Activated T-cell treated with anti-CD3 and anti-CD28 coated beads, Interleukin-2, amount 50 U/mL, for 48 hours (primary cell): ENCODE data around the gene DPP10.
"Not testable (repeated sequence)": the region's sequence is repeated elsewhere in the genome, so short reads cannot be mapped to it uniquely, and the experiment has no call there.

ENCODE experiments used
- DNase-seq, 2 experiments: peaks; one replicate each; pipeline ENCODE4 v3.0.0-alpha.2; 2020

Gene DPP10

GRCh38 chr2:114728372-114728771 lies 285.9 kb downstream of the DPP10 start:
- no peak for DNase-seq

DNA sequence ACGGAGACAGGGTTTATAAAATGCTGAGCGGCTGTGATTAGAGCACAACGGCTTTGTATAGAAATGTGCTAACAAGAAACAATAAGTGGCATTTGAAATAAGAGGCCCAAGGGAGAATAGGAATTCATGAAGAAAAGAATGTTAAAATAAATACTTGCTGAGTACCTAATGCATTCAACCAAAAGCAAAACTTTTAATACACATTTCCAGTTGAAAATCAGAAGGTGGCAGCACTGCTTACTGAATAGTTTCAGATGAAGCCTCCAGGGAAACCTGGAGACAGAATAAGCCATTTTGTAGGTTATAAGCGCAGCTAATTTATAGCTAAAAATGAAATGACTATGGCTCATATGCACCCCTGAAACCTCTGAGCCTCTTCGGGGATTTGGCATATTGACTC lies 286.6 kb downstream of the DPP10 start:
- no peak for DNase-seq

DNA sequence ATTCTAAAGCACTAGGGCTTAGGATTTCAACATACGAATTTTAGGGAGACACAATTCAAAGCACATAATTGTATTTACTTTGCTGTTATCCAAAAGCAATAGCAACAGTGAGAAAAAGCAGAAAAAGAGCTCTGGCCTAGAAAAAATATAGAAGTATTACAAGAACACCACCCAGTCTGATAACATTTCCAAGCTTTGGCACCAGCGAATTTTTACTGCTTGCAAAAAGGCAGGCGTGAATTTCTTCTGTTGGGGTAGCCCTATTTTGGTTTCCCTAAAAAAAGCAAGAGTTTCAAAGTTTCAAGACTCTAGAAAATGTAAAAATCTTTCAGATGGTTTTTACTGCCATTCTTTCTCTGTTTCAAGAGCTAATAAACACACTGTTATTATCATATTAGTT lies 292.7 kb downstream of the DPP10 start:
- DNase-seq, result no peak

- DNase-seq, result no peak
Observed at GRCh38 chr2:114742245-114742644, 299.8 kb downstream of the DPP10 start.

GRCh38 chr2:114745700-114746099 lies 303.3 kb downstream of the DPP10 start:
- DNase-seq, result no peak

- not testable (repeated sequence) for DNase-seq
Observed at GRCh38 chr2:114748175-114748574, 305.7 kb downstream of the DPP10 start.

DNA sequence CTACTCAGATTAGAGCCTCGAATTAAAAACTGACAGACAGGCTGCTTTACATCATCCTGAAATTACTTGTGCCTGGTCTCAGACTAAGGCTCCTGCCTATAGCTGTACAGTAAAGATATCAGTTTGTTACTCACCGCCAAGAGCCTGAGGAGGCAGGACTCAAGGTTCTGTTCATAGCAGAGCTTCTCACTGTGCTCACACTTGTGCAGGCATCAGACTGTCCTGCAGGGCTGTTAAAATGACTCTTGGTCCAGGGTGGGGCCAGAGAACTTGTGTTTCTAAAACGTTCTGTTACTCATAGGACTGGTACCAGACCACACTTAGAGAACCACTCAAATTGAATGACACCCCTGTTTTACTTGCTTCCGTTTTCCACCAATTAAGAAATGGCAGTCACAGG lies 310.0 kb downstream of the DPP10 start:
- DNase-seq, result no peak

DNA sequence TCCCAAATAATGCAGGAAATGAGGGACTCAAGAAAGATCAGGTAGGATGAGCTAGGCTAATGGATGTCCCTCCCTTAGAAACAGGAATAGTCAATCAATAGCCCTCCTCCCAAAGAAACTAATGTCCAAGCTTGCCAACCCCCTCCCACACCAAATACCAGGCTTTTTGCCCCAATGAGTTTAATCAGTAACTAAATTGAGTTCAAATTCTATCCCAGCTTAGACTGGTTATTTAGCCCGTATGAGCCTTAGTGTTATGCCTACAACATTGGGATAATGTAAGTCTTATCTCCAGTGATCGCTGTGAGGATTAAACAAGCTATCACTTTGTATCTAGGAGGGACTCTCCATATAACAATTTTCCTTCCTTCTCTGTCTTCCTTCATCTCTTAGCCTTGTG lies 310.7 kb downstream of the DPP10 start:
- DNase-seq, result no peak

DNA sequence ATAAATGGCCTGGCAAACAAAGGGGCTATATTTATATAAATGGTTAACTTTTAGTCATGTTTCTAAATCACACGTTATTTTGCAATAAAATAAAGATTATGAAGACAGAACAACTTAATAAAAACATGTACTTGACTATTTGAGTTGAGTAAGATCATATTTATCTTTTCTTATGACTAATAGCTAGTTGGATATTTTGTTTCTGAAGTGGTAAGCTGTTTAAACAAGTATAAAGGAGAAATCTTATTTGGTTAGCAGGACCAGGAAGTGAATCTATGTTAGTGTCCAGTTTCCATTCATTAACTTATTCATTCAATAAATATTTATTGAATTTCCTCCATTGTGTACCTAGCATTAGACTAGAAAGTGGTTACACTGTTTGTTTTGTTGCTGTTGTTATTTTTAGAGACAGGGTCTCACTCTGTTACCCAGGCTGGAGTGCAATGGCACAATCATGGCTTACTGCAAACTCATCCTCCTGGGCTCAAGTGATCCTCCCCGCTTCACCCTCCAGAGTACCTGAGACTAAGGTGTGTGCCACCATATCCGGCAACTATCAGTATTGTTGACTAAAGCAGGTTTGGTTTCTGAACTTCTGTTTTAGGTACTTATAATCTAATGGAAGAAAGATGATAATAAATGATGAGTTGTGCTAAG lies 312.6 kb downstream of the DPP10 start:
- no peak for DNase-seq

- DNase-seq, result no peak
Observed at GRCh38 chr2:114762376-114762775, 319.9 kb downstream of the DPP10 start.

- DNase-seq, result no peak
Observed at GRCh38 chr2:114762986-114763385, 320.5 kb downstream of the DPP10 start.

GRCh38 chr2:114769110-114769509 lies 326.7 kb downstream of the DPP10 start:
- DNase-seq, result no peak

DNA sequence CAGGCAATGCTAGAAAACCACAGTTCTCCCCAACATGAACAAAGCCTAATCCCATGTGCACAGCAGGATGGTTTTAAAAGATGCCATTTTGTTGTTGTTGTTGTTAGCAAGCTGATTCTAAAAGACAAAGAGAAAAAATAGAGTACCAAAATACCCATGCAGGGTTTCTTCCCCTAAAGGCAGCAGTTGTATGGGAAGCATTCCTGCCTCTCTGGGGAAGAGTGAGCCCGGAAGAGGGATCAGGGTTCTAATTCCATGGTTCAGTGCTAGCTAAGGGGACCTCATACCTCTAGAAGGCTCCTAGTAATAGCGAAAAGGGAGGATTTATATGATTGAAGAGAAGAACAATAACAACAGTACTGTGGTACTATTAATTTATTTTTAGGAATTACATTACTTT lies 327.6 kb downstream of the DPP10 start:
- DNase-seq, result no peak

GRCh38 chr2:114784046-114784445 lies 341.6 kb downstream of the DPP10 start:
- no peak for DNase-seq

GRCh38 chr2:114784890-114785583 lies 342.6 kb downstream of the DPP10 start:
- DNase-seq, result no peak

DNA sequence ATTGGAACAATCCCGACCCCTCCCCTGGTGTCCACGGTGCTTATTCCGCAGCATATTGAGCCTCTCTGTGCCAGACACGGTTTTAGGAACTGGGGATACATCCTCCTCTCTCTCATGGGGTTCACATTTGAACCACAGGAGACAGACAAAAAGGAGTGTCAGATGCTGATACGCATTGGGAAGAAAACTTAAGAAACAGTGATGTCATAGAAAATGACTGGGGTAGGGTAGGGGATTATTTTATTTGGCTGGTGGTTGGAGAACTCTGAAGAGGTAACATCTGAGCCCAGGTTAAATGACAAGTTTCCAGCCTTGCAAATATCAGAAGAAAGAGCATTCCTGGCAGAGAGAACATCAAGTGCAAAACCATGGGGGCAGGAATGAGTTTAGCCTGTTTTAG lies 344.5 kb downstream of the DPP10 start:
- no peak for DNase-seq

DNA sequence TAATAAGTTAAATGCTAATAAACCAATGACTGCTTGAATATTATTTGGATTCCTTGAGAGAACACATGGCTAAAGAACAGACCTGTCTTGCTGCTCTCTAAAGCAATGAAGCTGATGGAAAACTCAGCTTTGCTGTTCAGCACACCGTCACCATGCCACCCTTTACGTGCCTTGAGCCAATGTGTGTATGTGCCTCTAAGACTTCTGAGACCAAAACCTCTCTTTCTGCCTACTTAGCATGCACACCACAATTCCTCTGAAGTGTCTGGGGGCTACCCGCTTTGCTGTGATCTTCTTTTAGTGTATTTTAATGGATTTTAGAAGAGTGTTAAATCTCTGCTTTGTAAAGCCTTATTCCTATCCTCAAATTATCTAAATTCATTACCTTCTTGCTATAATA lies 345.0 kb downstream of the DPP10 start:
- DNase-seq, result no peak

DNA sequence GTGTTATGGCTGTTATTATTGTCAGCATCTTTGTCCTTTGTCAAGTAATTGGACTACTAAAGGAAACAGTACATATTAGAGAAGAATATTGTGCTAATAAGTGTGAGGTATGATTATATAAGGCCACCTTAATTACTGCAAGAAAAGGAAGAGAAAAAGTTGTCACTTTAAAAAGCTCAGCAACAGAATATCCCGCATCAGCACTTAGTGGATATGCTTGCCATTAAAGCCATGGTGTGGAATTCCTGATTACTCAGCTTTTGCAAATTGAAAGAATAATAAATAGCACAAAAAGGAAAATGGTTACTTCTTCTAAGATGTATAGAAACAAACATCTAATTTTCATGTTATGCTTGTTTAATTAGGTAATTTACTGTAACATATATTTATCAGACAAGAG lies 347.5 kb downstream of the DPP10 start:
- no peak for DNase-seq

DNA sequence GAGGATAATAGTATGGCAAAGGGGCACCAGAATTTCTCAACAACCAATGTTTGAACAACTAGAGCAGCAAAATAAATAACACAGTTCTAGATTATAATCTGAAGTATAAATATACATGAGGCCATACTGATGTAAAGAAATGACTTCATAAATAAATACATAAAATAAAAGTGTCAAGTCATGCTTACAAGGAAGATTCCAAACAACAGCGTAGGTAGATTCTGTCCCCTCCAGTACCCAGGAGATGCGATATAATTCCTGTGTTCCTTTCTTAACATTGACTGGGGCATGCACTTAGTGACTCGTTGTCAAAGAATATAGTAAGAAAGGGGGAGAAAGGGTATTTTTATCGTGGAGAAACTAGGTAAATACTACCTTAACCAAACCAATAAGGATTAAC lies 355.1 kb downstream of the DPP10 start:
- DNase-seq, result no peak

DNA sequence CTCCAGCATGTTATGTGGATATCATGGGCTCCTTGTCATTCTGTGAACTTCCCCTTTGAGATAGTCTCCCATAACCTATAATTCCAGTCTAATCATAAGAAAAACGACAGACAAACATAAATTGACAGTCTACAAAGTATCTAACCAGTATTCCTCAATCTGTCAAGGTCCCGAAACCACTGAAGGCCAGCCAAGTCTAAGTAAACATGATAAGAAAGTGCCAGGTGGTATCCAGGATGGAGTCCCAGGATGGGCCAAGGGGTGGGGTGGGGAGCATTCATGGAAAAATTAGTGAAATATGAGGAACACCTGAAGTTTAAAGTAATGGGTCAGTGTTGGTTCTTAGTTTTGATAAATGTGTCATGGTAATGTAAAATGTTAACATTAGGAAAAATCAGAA lies 355.5 kb downstream of the DPP10 start:
- no peak for DNase-seq

DNA sequence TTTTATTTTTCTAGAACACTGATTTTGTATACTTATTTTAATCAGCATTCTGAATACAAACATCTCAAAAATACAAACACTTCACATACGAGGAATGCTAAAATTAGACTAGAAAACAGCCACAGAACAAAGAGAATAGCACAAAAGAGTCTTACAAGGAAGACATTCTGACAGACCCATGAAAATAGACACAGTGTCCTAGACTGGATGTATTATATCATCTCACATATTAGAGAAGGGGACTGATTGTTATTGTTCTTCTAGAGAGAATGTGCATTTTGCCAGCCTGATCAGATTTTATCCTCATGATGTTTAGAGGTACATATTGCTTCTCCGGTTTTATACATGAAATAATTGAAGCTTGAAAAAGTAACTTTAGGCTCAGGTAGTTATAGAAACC lies 357.9 kb downstream of the DPP10 start:
- DNase-seq, result no peak

- DNase-seq, result no peak
Observed at GRCh38 chr2:114805195-114805594, 362.8 kb downstream of the DPP10 start.

DNA sequence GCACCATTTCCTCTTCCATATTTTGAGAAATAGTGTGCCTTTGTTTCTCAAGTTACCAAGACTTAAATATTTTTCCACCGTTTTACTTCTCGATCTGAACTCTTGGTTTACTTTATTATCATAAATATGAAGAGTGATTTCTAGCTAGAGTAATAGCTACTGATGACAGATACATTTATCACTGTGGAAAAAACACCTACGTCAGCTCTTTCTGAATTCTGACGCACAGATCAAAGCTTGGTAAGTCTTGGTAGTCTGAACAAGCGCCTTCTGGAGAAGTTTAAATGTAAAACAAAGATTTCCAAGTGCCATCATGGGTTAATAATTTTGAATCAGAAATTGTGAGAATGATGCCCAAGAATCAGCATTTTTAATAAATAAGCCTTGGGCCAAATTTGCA lies 367.7 kb downstream of the DPP10 start:
- no peak for DNase-seq

GRCh38 chr2:114812261-114812660 lies 369.8 kb downstream of the DPP10 start:
- DNase-seq, result no peak

DNA sequence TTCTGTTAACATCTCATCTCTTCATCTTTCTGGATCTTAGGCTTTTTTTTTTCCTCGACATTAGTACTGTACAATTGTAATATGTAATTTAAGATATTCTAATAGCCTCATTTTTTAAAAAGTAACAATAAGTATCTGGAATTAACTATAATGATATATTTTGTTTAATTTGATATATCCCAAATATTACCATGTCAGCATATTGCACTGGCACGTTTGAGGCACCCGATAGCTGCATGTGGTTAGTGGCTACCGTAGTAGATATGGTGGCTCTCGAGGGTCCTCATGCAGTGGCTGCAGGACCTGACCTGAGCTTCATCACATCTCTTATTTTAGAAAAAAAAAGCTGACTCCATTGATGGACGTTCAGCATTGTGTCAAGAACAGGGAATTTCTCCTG lies 371.9 kb downstream of the DPP10 start:
- DNase-seq, result no peak
